ENCODE measurements around the gene IL34.

IL34 gene

DNA sequence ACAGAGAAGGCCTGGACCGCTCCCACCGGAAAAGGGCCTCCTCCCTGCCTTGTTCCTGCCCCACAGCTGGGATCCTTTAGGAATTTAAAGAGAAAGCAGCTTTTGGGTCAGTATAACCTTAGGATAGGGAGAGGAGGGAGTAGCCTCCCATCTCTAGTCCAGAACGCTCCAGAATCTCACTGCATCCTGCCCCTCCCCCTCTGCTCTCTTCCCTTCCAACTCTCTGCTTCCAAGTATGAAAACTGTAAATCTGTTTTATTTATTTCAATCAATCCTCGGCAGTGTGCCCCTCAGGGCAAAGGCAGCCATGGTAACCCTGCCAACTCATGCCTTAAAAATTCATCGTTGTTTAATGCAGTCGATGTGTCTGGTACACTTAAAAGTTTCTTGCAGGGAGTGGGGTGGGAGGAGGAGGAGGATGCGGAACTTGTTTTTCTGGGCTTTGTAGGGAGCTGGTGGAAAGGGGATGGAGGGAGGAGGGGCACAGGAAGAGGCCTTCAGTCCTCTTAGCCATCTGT is 60.6 kb downstream of the IL34 start:
- Histone ChIP-seq H3K9me3 (replicated peaks; ENCODE audit: insufficient read depth, low read length) (no peaks in the 10 kb centered on the region), H3K4me2 (ENCODE audit: low read depth, low read length) (no peak overlapping the region), H3K9me2 (replicated peaks; ENCODE audit: insufficient read depth, low read length) (no peaks in the 10 kb centered on the region), H4K20me1 (ENCODE audit: insufficient read depth, low read length) (no peaks in the 10 kb centered on the region), H3K4me3 (ENCODE audit: low read length) (no peak overlapping the region), H3K79me2 (ENCODE audit: low read length) (no peaks in the 10 kb centered on the region), H2AFZ (ENCODE audit: low read length) (no peak overlapping the region), H3F3A (ENCODE audit: insufficient read depth, low read length) (no peaks in the 10 kb centered on the region), H3K4me1 (ENCODE audit: low read length) (no peaks in the 10 kb centered on the region), H3K36me3 (replicated peaks; ENCODE audit: insufficient read depth, low read length) (no peaks in the 10 kb centered on the region), H3K27me3 (replicated peaks; ENCODE audit: insufficient read depth, low read length) (no peaks in the 10 kb centered on the region), H3K27ac (ENCODE audit: low read length) (no peak overlapping the region), H3K9ac (ENCODE audit: low read length) (no peak overlapping the region)
- no peak for DNase-seq
- TF ChIP-seq EZH2 (optimal IDR thresholded peaks at IDR 0.05; ENCODE audit: low read depth, low read length): no peak
- TF ChIP-seq, protein P1, sequence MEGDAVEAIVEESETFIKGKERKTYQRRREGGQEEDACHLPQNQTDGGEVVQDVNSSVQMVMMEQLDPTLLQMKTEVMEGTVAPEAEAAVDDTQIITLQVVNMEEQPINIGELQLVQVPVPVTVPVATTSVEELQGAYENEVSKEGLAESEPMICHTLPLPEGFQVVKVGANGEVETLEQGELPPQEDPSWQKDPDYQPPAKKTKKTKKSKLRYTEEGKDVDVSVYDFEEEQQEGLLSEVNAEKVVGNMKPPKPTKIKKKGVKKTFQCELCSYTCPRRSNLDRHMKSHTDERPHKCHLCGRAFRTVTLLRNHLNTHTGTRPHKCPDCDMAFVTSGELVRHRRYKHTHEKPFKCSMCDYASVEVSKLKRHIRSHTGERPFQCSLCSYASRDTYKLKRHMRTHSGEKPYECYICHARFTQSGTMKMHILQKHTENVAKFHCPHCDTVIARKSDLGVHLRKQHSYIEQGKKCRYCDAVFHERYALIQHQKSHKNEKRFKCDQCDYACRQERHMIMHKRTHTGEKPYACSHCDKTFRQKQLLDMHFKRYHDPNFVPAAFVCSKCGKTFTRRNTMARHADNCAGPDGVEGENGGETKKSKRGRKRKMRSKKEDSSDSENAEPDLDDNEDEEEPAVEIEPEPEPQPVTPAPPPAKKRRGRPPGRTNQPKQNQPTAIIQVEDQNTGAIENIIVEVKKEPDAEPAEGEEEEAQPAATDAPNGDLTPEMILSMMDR (IDR thresholded peaks at IDR 0.05; ENCODE audit: low read length): no peak
- TF ChIP-seq EZH2phosphoT487 (IDR thresholded peaks at IDR 0.05; ENCODE audit: low read length): no peak

DNA sequence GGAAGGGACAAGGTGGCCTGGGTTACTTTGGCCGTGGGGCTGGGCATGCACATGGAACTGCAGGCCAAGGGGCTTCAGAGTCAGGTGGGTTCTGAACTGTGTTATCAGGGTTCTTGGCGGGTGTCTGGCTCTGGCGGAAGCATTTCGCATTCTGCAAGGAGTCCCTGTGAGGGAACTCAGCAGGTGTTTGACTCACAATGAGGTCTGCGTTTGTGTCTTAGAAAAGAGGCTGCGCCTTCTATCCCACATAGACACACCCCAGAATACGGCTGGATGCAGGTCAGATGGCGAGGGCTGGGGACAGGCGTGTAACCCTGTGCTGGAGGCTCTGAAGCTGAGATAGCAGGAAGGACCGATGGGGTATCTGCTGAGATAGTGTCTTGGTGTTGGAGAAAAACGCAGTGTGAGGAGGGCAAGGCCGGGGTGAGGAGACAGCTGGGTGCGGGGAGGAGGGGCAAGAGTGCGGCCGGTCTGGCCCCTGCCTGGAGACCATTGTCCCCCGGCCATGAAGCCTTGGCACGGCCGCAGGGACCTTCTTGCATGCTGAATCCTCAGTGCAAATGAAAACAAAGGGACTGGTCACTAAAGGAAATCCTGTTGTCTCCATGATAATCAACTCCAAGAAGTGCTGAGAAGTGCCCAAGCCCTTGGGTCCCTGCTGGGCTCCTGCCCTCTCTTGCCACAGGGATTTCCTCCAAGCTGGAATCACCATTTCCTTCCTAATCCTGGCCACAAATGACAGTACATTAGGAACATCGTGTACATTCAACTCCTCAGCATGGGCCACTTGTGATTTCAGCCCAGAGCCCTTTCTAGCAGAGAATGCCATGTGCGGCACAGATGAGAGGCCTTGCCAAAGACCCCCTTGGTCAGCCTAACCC is 62.2 kb downstream of the IL34 start:
- Histone ChIP-seq H3K27ac (ENCODE audit: low read length) (no peak overlapping the region), H4K20me1 (ENCODE audit: insufficient read depth, low read length) (no peaks in the 10 kb centered on the region), H3K79me2 (ENCODE audit: low read length) (no peaks in the 10 kb centered on the region), H3K36me3 (replicated peaks; ENCODE audit: insufficient read depth, low read length) (no peaks in the 10 kb centered on the region), H3K4me1 (ENCODE audit: low read length) (no peaks in the 10 kb centered on the region), H3K4me2 (ENCODE audit: low read depth, low read length) (no peak overlapping the region), H3K9ac (ENCODE audit: low read length) (no peak overlapping the region), H3K4me3 (ENCODE audit: low read length) (no peak overlapping the region), H3K9me2 (replicated peaks; ENCODE audit: insufficient read depth, low read length) (no peaks in the 10 kb centered on the region), H3F3A (ENCODE audit: insufficient read depth, low read length) (no peaks in the 10 kb centered on the region), H2AFZ (ENCODE audit: low read length) (no peak overlapping the region), H3K9me3 (replicated peaks; ENCODE audit: insufficient read depth, low read length) (no peaks in the 10 kb centered on the region), H3K27me3 (replicated peaks; ENCODE audit: insufficient read depth, low read length) (no peaks in the 10 kb centered on the region)
- no peak for TF ChIP-seq EZH2phosphoT487 (IDR thresholded peaks at IDR 0.05; ENCODE audit: low read length)
- TF ChIP-seq EZH2 (optimal IDR thresholded peaks at IDR 0.05; ENCODE audit: low read depth, low read length): no peak
- TF ChIP-seq, protein P1 (IDR thresholded peaks at IDR 0.05; ENCODE audit: low read length): no peak
- DNase-seq: no peak

DNA sequence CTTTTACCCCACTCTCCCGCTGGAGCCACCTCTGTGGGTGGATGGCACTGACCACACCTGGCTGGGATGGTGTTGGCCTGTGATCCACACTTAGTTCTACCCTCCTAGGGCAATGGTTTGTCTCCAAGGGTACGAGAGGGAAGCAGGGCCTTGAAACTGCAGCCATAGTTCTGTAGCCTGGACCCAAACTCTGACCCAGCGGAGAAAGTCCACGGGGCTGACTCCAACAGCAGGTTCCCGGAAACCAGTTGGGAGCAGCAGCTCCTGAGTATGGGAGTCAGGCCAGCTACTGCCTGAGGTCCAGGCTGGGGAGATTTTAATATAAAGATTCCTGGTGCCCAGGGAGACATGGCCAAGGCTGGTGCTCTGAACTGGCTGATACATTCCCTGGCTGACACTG is 63.1 kb downstream of the IL34 start:
- no peaks in the 10 kb centered on the region for H3K79me2 ChIP-seq (ENCODE audit: low read length)

More for the DNA sequence above, 63.1 kb downstream of the IL34 start:
- no peak for DNase-seq
- Histone ChIP-seq H3K9me2 (replicated peaks; ENCODE audit: insufficient read depth, low read length) (no peaks in the 10 kb centered on the region), H3K4me2 (ENCODE audit: low read depth, low read length) (no peak overlapping the region), H3F3A (ENCODE audit: insufficient read depth, low read length) (no peaks in the 10 kb centered on the region), H3K27ac (ENCODE audit: low read length) (no peak overlapping the region), H3K4me3 (ENCODE audit: low read length) (no peak overlapping the region), H3K36me3 (replicated peaks; ENCODE audit: insufficient read depth, low read length) (no peaks in the 10 kb centered on the region), H3K4me1 (ENCODE audit: low read length) (no peaks in the 10 kb centered on the region), H2AFZ (ENCODE audit: low read length) (no peak overlapping the region), H3K9ac (ENCODE audit: low read length) (no peak overlapping the region), H3K9me3 (replicated peaks; ENCODE audit: insufficient read depth, low read length) (no peaks in the 10 kb centered on the region), H4K20me1 (ENCODE audit: insufficient read depth, low read length) (no peaks in the 10 kb centered on the region), H3K27me3 (replicated peaks; ENCODE audit: insufficient read depth, low read length) (no peaks in the 10 kb centered on the region)
- TF ChIP-seq EZH2phosphoT487 (IDR thresholded peaks at IDR 0.05; ENCODE audit: low read length) (no peak), EZH2 (optimal IDR thresholded peaks at IDR 0.05; ENCODE audit: low read depth, low read length) (no peak)
- TF ChIP-seq, protein P1 (IDR thresholded peaks at IDR 0.05; ENCODE audit: low read length): no peak
